Neural crest cell (in vitro differentiated cells): ENCODE measurements around the gene A2M. TPM values are rescaled to one million over a fixed set of nuclear protein-coding genes. Genes with fewer than 3 reads are reported as not detected.
A peak's percentile ranks its signal among the peaks of the same experiment; 100 is the strongest.

Experiments
- DNase-seq: peaks from one replicate; pipeline ENCODE4 v3.0.0; 2021; ENCODE audit warnings: low read depth, mixed read lengths, low spot score
- H3K27ac Mint-ChIP-seq: one replicate; pipeline ENCODE4 v1.8.0; 2021; ENCODE audit warnings: mild to moderate bottlenecking, mixed read lengths; ENCODE audit not compliant: unreplicated experiment
- H3K27me3 Mint-ChIP-seq: 2 replicates; pipeline ENCODE4 v1.8.0; 2021; ENCODE audit warnings: low read depth, mild to moderate bottlenecking, mixed read lengths
- H3K36me3 Mint-ChIP-seq: 2 replicates; pipeline ENCODE4 v1.8.0; 2021; ENCODE audit warnings: low read depth, mild to moderate bottlenecking, mixed read lengths
- H3K4me1 Mint-ChIP-seq: 2 replicates; pipeline ENCODE4 v1.8.0; 2021; ENCODE audit warnings: mixed read lengths
- H3K4me3 Mint-ChIP-seq: one replicate; pipeline ENCODE4 v1.8.0; 2021; ENCODE audit warnings: mild to moderate bottlenecking, mixed read lengths
- H3K9me3 Mint-ChIP-seq: 2 replicates; pipeline ENCODE4 v1.8.0; 2021; ENCODE audit warnings: mixed read lengths
- total RNA-seq: library from RNA; stranded (reverse); gene quantifications from 2 replicates; pipeline ENCODE4 v1.2.1, GENCODE V29; 2021
- TF ChIP-seq, protein P1 (sequence below): fragments of 200-600 bp; sonication (generic); conservative IDR thresholded peaks from 2 replicates; pipeline ENCODE4 v1.5.0; 2021; ENCODE audit warnings: antibody characterized with exemption, mild to moderate bottlenecking

A2M gene
- total RNA-seq, 1 donor from 2014 or later = 66.4 TPM

DNA sequence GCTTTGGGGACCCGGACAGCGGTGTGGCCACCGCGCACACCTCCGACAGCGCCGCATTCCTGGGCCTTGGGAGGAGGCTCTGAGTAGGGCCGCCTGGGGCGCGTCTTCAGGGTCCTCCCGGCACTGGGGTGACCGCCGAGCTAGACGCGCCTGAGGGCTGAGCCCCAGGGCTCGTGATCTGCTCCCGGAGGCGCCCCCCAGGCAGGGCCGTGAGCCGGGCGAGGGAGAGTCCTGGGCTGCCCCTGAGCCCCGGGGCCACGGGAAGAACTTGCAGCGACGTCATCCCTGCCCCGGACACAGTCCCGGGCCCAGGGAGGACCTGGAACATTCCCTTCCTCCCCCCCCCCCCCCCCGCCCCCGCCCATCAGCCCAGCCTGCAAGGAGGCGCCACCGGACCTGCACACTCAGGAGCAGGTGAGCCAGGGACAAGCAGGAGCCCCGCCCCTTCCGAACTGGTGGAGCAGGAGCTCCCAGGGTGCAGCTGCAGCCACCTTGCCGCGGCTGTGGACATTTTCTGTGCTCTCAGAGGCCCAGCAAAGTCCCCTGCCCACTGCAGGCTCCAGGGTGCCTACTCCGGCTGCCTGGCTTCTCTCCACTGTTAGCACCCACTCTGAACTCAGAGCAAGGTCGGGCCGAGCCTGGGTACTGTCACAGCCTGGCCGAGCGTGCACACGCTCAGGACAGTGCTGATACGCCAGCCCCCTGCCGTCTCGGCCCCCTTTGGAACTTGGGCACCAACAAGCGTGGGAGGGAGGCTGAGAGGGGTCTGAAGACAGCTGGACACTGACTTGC is 50.7 kb downstream of the A2M start:
- DNase-seq = peak; percentile 8
- peaks cover 2% of the 10 kb centered on the region for H3K36me3 Mint-ChIP-seq
- peaks cover 9% of the 10 kb centered on the region for H3K4me1 Mint-ChIP-seq
- H3K27me3 Mint-ChIP-seq = no peaks in the 10 kb centered on the region
- H3K27ac Mint-ChIP-seq = peak overlapping the region; percentile 62
- H3K4me3 Mint-ChIP-seq = peak overlapping the region; percentile 85
- TF ChIP-seq, protein P1, sequence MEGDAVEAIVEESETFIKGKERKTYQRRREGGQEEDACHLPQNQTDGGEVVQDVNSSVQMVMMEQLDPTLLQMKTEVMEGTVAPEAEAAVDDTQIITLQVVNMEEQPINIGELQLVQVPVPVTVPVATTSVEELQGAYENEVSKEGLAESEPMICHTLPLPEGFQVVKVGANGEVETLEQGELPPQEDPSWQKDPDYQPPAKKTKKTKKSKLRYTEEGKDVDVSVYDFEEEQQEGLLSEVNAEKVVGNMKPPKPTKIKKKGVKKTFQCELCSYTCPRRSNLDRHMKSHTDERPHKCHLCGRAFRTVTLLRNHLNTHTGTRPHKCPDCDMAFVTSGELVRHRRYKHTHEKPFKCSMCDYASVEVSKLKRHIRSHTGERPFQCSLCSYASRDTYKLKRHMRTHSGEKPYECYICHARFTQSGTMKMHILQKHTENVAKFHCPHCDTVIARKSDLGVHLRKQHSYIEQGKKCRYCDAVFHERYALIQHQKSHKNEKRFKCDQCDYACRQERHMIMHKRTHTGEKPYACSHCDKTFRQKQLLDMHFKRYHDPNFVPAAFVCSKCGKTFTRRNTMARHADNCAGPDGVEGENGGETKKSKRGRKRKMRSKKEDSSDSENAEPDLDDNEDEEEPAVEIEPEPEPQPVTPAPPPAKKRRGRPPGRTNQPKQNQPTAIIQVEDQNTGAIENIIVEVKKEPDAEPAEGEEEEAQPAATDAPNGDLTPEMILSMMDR = no peak
- H3K9me3 Mint-ChIP-seq = no peaks in the 10 kb centered on the region

DNA sequence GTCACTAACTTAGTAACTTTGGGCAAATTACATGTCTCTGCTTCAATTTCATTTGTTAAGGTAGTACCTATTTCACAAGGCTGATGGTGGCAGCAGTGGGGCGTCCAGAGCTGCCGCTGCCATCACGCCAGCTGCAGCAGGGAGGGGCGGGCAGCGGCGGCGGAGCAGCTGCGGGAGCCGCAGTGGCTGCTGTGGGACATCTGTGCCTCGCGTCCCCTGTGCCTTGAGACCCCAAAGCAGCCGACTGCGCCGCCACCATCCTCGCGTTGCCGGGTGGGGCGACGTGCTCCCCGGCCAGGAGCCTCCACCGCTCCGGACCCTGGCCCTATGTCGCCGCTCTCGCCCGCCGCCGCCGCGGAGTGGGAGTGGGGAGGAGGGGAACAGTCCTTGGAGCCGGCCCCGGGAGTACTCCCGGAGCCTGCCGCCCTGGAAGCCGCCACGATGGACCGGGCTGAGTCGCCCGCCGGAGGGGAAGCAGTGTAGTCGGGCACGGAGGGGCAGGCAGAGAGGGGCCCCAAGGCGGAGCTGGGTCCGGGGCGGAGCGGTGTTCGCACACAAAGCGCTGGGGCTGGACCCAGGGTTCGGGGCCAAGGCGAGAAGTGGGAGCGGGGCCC is 51.4 kb downstream of the A2M start:
- H3K27ac Mint-ChIP-seq = no peak overlapping the region
- H3K4me1 Mint-ChIP-seq = peaks cover 9% of the 10 kb centered on the region
- H3K9me3 Mint-ChIP-seq = no peaks in the 10 kb centered on the region
- peak; percentile 57 for DNase-seq
- TF ChIP-seq, protein P1 = peak; percentile 70
- peak overlapping the region; percentile 85 for H3K4me3 Mint-ChIP-seq
- H3K27me3 Mint-ChIP-seq = no peaks in the 10 kb centered on the region
- H3K36me3 Mint-ChIP-seq = peaks cover 2% of the 10 kb centered on the region

DNA sequence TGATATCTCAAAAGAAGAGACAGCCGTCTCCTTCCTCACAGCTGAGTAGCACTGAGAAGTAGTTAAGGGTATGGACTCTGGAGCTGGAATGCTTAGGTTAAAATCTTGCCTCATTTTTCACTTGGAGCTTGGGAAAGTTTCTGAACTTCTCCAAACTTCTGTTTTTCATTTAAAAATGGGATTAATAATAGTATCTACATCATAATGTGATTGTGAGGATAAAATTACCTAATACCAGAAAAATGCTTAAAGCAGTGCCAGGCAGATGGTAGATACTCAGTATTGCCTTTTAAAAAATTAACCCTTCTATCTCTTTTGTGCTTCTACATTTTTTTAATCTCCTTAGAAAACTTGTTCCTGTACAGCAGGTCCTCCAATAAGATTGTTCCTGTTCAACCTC is 63.1 kb downstream of the A2M start:
- Mint-ChIP-seq H3K36me3 (no peaks in the 10 kb centered on the region), H3K27ac (no peak overlapping the region), H3K9me3 (no peaks in the 10 kb centered on the region), H3K4me3 (no peak overlapping the region), H3K27me3 (no peaks in the 10 kb centered on the region), H3K4me1 (no peaks in the 10 kb centered on the region)
- TF ChIP-seq, protein P1 = no peak
- no peak for DNase-seq

DNA sequence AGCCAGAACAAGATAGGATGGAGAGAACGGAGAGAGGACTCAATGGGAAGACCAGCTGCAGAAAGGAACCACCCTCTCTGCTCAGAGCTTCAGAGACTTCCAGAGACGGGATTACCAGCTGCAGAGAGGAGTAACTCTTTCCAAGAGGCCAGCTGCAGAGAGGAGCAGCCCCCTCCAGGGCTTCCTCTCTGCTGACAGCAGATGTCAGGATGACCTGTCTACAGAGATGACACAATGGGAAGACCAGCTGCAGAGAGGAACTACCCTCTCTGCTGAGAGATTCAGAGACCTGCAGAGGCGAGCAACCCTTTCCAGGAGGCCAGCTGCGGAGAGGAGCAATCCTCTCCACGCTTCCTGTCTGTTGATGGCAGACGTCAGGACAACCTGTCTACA is 64.6 kb downstream of the A2M start:
- no peaks in the 10 kb centered on the region for H3K9me3 Mint-ChIP-seq
- no peaks in the 10 kb centered on the region for H3K27me3 Mint-ChIP-seq
- H3K36me3 Mint-ChIP-seq = no peaks in the 10 kb centered on the region
- no peaks in the 10 kb centered on the region for H3K4me1 Mint-ChIP-seq
- no peak overlapping the region for H3K27ac Mint-ChIP-seq
- DNase-seq = no peak
- TF ChIP-seq, protein P1 = no peak
- no peak overlapping the region for H3K4me3 Mint-ChIP-seq

DNA sequence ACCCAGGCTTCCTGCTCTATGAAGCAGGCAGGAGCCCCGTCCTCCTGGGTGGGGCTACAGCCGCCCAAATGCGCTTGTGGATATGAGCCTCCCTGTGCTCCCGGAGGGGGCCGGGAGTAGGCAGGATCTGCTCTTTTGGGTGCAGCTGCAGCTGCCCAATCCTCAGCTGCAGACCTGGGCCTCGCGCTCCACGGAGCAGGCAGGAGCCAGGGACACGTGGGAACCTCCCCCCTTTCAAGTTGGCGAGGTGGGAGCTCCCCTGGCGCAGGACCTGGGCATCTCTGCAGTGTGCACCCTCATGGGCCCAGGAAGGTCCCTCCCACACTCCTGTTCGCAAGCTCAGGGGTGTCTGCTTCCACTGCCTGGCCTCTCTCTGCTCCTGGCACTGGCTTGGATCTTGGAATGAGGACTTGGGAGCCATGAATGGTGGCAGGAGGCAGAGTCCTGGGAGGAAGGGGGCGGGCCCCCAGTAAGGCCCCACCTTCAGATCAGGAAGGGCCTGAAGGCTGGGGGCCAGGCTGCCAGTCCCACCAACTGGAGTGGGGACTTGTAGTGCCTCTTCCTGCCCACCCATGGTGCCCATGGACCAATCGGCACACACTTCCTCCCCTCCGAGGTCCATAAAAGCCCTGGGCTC is 65.1 kb downstream of the A2M start:
- DNase-seq = no peak
- no peaks in the 10 kb centered on the region for H3K4me1 Mint-ChIP-seq
- peaks cover 2% of the 10 kb centered on the region for H3K36me3 Mint-ChIP-seq
- TF ChIP-seq, protein P1 = no peak
- H3K27ac Mint-ChIP-seq = no peak overlapping the region
- H3K9me3 Mint-ChIP-seq = no peaks in the 10 kb centered on the region
- H3K27me3 Mint-ChIP-seq = no peaks in the 10 kb centered on the region
- no peak overlapping the region for H3K4me3 Mint-ChIP-seq
